Calu3 (cell line): ENCODE results near the gene CD2AP. TPM values are rescaled to one million over a fixed set of nuclear protein-coding genes. Genes with fewer than 3 reads are reported as not detected.
"Not testable (repeated sequence)": the region's sequence is repeated elsewhere in the genome, so short reads cannot be mapped to it uniquely, and the experiment has no call there.

ENCODE experiments used
- BruUV-seq: library from RNA; stranded (reverse); fragments of 400-500 nt; replicated peaks from 2 replicates; lab custom pipeline; 2021; lab: Mats Ljungman, UMichigan
- CTCF ChIA-PET: fragments of 300-600 bp; sonication (Branson Sonifier 250); formaldehyde crosslinking; loops from one replicate; lab custom pipeline; 2022; ENCODE audit warnings: antibody characterized with exemption; lab: Charles Lee
- DNase-seq: peaks from one replicate; pipeline ENCODE4 v3.0.0; 2022
- H3K27ac Mint-ChIP-seq: one replicate; pipeline ENCODE4 v1.8.0; 2022; ENCODE audit warnings: mixed read lengths; ENCODE audit not compliant: unreplicated experiment
- H3K27me3 Mint-ChIP-seq: one replicate; pipeline ENCODE4 v1.8.0; 2022; ENCODE audit warnings: mixed read lengths; ENCODE audit not compliant: unreplicated experiment
- H3K36me3 Mint-ChIP-seq: one replicate; pipeline ENCODE4 v1.8.0; 2022; ENCODE audit warnings: mild to moderate bottlenecking, moderate library complexity, mixed read lengths; ENCODE audit not compliant: insufficient read depth, unreplicated experiment
- H3K4me1 Mint-ChIP-seq: one replicate; pipeline ENCODE4 v1.8.0; 2022; ENCODE audit warnings: mild to moderate bottlenecking, low read depth, mixed read lengths; ENCODE audit not compliant: unreplicated experiment
- H3K4me3 Mint-ChIP-seq: one replicate; pipeline ENCODE4 v1.8.0; 2022; ENCODE audit warnings: mild to moderate bottlenecking, low read depth, moderate library complexity, mixed read lengths; ENCODE audit not compliant: unreplicated experiment
- H3K9me3 Mint-ChIP-seq: one replicate; pipeline ENCODE4 v1.8.0; 2022; ENCODE audit warnings: low read depth, mixed read lengths; ENCODE audit not compliant: unreplicated experiment
- intact Hi-C: fragments of 100-400 bp; cut with micrococcal nuclease; formaldehyde crosslinking; loops from one replicate; pipeline ENCODE4 v1.10.0; 2022; ENCODE audit not compliant: unreplicated experiment
- total RNA-seq: library from RNA; stranded (reverse); gene quantifications from 2 replicates; pipeline ENCODE4 v1.2.3, GENCODE V29; 2022
- TF ChIP-seq, protein P1 (sequence below): fragments of 200-600 bp; IDR thresholded peaks from one replicate; pipeline ENCODE4 v1.8.0; 2022; ENCODE audit warnings: antibody characterized with exemption; ENCODE audit not compliant: unreplicated experiment

Gene CD2AP
- total RNA-seq, 1 experiment from 2014 or later: 105 TPM

DNA sequence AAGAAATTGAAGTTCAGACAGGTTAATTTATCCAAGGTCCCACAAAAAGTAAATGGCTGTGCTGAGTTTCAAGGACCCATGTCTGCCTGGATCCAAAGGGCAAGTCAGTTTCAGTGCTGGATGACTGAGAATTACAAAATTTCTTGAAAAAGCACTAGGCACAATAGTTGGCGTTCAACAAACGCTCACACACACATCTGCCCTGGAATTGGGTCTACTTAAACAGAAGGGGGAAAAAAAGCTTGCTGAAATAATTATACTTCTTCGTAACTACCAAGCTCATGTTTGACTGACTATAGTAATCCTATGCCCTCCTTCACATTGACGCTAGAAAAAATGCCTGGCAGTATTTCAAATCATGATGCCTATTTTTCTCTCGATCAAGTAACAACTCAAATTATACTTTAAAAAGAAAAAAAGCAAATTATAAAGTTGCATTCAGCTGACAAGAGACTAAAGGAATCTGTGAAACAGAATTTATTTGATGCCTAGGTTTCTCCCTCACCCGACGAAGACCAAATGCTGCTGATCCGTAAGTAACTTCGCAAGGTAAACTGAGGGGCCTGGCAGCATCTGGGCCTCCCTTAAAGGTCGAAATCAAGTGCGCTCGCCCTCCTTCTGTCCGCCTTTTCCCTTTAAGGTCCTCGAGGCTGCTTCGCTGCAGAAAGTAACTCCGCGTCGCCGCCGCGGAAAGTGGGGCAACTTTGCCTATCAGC, 650 bp upstream of the CD2AP start:
- peak overlapping the region; percentile 86 for H3K4me3 Mint-ChIP-seq
- no peaks in the 10 kb centered on the region for H3K27me3 Mint-ChIP-seq
- intact Hi-C loops: loop anchor here (1.0 to 2.0 kb wide), 3 partner anchors 14 to 62 kb away; no protein-coding TSS in a partner anchor
- CTCF ChIA-PET: interaction anchor here (0.7 to 4.0 kb wide), 8 partner anchors 9 to 140 kb away, joined by 3 to 14 read pairs (median 4); no protein-coding TSS in a partner anchor
- peak overlapping the region; percentile 94 for H3K27ac Mint-ChIP-seq
- TSS peak; percentile 92 for BruUV-seq
- H3K4me1 Mint-ChIP-seq: peaks cover 39% of the 10 kb centered on the region
- H3K36me3 Mint-ChIP-seq: peaks cover 60% of the 10 kb centered on the region
- TF ChIP-seq, protein P1, sequence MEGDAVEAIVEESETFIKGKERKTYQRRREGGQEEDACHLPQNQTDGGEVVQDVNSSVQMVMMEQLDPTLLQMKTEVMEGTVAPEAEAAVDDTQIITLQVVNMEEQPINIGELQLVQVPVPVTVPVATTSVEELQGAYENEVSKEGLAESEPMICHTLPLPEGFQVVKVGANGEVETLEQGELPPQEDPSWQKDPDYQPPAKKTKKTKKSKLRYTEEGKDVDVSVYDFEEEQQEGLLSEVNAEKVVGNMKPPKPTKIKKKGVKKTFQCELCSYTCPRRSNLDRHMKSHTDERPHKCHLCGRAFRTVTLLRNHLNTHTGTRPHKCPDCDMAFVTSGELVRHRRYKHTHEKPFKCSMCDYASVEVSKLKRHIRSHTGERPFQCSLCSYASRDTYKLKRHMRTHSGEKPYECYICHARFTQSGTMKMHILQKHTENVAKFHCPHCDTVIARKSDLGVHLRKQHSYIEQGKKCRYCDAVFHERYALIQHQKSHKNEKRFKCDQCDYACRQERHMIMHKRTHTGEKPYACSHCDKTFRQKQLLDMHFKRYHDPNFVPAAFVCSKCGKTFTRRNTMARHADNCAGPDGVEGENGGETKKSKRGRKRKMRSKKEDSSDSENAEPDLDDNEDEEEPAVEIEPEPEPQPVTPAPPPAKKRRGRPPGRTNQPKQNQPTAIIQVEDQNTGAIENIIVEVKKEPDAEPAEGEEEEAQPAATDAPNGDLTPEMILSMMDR: no peak
- H3K9me3 Mint-ChIP-seq: no peaks in the 10 kb centered on the region
- DNase-seq: no peak

DNA sequence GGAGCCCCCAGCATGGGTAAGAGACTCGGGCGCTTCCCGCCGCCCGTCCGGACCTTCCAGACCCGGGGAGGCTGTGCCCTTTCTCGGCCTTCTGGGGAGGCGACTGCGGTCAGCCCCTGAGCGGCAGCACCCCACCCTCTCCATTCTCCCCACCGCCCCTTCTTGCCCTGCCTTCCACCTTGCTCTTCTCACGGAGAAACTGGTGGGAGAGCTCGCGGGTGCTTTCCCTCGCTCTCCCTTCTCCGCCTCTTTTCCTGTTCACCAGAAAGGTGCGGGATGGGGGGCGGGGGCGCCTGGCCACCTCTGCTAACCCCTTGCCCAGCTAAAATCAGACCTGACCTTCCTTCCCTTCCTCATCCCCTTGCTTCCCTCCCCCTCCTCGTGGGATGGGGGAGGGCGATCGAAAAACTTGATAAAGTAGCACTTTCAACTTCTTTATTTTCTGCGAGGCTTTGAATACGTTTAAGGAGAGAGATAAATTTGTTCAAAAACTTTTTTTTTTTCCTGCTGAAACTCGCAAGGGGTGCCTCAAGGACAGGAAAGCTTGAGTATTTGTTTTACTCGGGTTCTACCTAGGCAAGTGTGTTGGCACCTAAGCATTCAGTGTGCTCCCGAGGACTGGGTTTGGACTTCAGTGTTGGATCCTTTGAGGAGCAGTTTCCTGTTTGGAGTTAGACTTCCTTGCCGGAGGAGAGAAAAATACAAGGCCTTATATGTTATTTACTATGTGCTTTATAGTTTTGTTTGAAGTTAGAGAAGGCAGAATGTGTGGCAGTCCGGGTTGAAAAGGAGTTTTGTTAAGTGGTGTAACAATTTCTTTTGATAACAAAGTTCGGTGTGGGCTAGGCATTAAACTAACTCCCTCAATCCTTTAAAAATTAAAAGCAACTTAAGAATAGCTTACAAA, 897 bp downstream of the CD2AP start:
- no peak for DNase-seq
- no peaks in the 10 kb centered on the region for H3K27me3 Mint-ChIP-seq
- TF ChIP-seq, protein P1: no peak
- H3K9me3 Mint-ChIP-seq: no peaks in the 10 kb centered on the region
- peaks cover 46% of the 10 kb centered on the region for H3K4me1 Mint-ChIP-seq
- BruUV-seq: TSS peak; percentile 32
- peaks cover 67% of the 10 kb centered on the region for H3K36me3 Mint-ChIP-seq
- intact Hi-C loops: no loop called here
- peak overlapping the region; percentile 86 for H3K4me3 Mint-ChIP-seq
- H3K27ac Mint-ChIP-seq: peak overlapping the region; percentile 94
- CTCF ChIA-PET: interaction anchor here (0.6 to 4.0 kb wide), 8 partner anchors 14 to 437 kb away, joined by 3 to 14 read pairs (median 4); no protein-coding TSS in a partner anchor

DNA sequence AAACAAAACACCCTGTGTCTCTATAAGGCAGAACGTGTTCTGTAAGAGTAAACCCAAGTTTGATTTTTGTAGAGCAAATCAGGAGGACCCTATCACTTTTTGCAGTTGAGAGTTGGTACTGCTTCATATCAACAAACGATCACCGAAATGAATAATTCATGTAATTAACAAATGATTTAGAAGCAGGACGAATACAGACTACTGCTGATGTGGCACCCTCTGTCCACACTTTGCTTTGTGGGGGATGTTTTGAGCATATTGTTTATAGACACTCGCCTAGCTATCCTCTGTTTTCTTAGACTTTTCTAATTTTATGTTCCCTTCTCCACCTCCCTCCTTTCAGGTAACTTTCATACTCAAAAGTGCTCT, 1.5 kb downstream of the CD2AP start:
- no peaks in the 10 kb centered on the region for H3K27me3 Mint-ChIP-seq
- DNase-seq: no peak
- TF ChIP-seq, protein P1: no peak
- H3K4me3 Mint-ChIP-seq: peak overlapping the region; percentile 86
- H3K36me3 Mint-ChIP-seq: peaks cover 71% of the 10 kb centered on the region
- CTCF ChIA-PET: interaction anchor here (1.2 to 4.0 kb wide), 2 partner anchors 22 to 64 kb away, joined by 4 to 14 read pairs; no protein-coding TSS in a partner anchor
- H3K9me3 Mint-ChIP-seq: no peaks in the 10 kb centered on the region
- peak overlapping the region; percentile 94 for H3K27ac Mint-ChIP-seq
- intact Hi-C loops: no loop called here
- no TSS peak for BruUV-seq
- H3K4me1 Mint-ChIP-seq: peaks cover 46% of the 10 kb centered on the region

DNA sequence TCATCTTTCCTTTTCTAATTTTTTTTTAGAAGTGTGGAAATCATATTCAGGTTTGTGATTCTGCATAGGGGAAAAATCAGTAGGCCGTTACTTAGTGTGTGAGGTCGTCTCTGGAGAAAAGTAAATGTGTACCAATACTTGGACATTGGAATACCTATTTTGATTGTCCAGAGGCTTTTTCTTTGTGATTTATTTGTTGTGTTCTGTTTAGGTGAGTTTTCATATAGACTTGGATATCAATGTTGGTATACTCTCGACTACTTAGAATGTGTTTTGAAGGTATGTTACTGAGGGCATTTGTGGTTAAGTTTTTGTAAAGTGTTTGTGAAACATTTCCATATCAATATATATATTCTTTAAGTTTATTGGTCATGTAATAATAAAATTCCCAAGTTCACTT, 2.3 kb downstream of the CD2AP start:
- peak overlapping the region; percentile 94 for H3K27ac Mint-ChIP-seq
- CTCF ChIA-PET: interaction anchor here (1.2 to 4.0 kb wide), 2 partner anchors 22 to 65 kb away, joined by 4 to 14 read pairs; no protein-coding TSS in a partner anchor
- intact Hi-C loops: no loop called here

DNA sequence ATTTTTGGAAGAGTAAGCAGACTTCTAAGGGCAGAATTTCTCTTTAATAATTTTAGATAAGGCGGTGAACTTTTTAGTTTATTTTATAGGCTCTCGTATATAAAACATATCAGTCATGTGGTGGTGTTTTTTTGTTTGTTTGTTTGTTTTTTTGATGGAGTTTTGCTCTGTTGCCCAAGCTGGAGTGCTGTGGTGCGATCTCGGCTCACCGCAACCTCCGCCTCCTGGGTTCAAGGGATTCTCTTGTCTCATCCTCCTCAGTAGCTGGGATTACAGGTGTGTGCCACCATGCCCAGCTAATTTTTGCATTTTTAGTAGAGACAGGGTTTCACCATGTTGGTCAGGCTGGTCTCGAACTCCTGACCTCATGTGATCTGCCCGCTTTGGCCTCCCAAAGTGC, 3.6 kb downstream of the CD2AP start:
- BruUV-seq, DNase-seq, CTCF ChIA-PET, intact Hi-C loops, H3K9me3 Mint-ChIP-seq, H3K27me3 Mint-ChIP-seq: not testable (repeated sequence)
- H3K4me3 Mint-ChIP-seq: peak overlapping the region; percentile 86
- peaks cover 45% of the 10 kb centered on the region for H3K4me1 Mint-ChIP-seq
- H3K27ac Mint-ChIP-seq: peak overlapping the region; percentile 94
- peaks cover 65% of the 10 kb centered on the region for H3K36me3 Mint-ChIP-seq

More for the DNA sequence above, 2.3 kb downstream of the CD2AP start:
- peak overlapping the region; percentile 86 for H3K4me3 Mint-ChIP-seq
- TF ChIP-seq, protein P1: no peak
- H3K9me3 Mint-ChIP-seq: no peaks in the 10 kb centered on the region
- no peak for DNase-seq
- H3K36me3 Mint-ChIP-seq: peaks cover 71% of the 10 kb centered on the region
- H3K27me3 Mint-ChIP-seq: no peaks in the 10 kb centered on the region
- peaks cover 46% of the 10 kb centered on the region for H3K4me1 Mint-ChIP-seq
- no TSS peak for BruUV-seq
